C4-2B (cell line): ENCODE measurements around the gene CTIF.
"Not testable (repeated sequence)": the region's sequence is repeated elsewhere in the genome, so short reads cannot be mapped to it uniquely, and the experiment has no call there.

Experiments used
- H3K27ac ChIP-seq: fragments of 450-650 bp; 2 replicates; pipeline ENCODE4 v1.5.1; 2017
- CTCF ChIP-seq: fragments of 450-650 bp; conservative IDR thresholded peaks from 2 replicates; pipeline ENCODE4 v1.5.1; 2017; ENCODE audit warnings: mild to moderate bottlenecking
- ZFX ChIP-seq: fragments of 450-650 bp; IDR thresholded peaks from 2 replicates; pipeline ENCODE4 v1.6.1; 2017

Gene CTIF

GRCh38 chr18:48869591-48869990 is 330.8 kb downstream of the CTIF start:
- TF ChIP-seq ZFX (no peak), CTCF (no peak)
- no peak overlapping the region for H3K27ac ChIP-seq

GRCh38 chr18:48870926-48871325 is 332.1 kb downstream of the CTIF start:
- H3K27ac ChIP-seq, result not testable (repeated sequence)

- H3K27ac ChIP-seq, result no peak overlapping the region
- TF ChIP-seq ZFX (no peak), CTCF (no peak)
Measured at GRCh38 chr18:48871391-48872166, 332.7 kb downstream of the CTIF start.

- no peak overlapping the region for H3K27ac ChIP-seq
- TF ChIP-seq CTCF (no peak), ZFX (no peak)
Measured at GRCh38 chr18:48872234-48873145, 333.7 kb downstream of the CTIF start.

- TF ChIP-seq CTCF, result no peak
- TF ChIP-seq ZFX, result no peak
- no peak overlapping the region for H3K27ac ChIP-seq
Measured at GRCh38 chr18:48874233-48874632, 335.4 kb downstream of the CTIF start.

- TF ChIP-seq ZFX, result no peak
- TF ChIP-seq CTCF, result no peak
- no peak overlapping the region for H3K27ac ChIP-seq
Measured at GRCh38 chr18:48874701-48875162, 335.9 kb downstream of the CTIF start.

GRCh38 chr18:48875314-48875941 is 336.6 kb downstream of the CTIF start:
- no peak for TF ChIP-seq ZFX
- TF ChIP-seq CTCF, result no peak
- H3K27ac ChIP-seq, result no peak overlapping the region
